ELR (cell line): ENCODE data around the gene MXRA7.
"Not testable (repeated sequence)": the region's sequence is repeated elsewhere in the genome, so short reads cannot be mapped to it uniquely, and the experiment has no call there.

Experiments used
- DNase-seq: peaks from one replicate; pipeline ENCODE4 v3.0.0-alpha.2; 2015; ENCODE audit warnings: low read depth

The MXRA7 gene

DNA sequence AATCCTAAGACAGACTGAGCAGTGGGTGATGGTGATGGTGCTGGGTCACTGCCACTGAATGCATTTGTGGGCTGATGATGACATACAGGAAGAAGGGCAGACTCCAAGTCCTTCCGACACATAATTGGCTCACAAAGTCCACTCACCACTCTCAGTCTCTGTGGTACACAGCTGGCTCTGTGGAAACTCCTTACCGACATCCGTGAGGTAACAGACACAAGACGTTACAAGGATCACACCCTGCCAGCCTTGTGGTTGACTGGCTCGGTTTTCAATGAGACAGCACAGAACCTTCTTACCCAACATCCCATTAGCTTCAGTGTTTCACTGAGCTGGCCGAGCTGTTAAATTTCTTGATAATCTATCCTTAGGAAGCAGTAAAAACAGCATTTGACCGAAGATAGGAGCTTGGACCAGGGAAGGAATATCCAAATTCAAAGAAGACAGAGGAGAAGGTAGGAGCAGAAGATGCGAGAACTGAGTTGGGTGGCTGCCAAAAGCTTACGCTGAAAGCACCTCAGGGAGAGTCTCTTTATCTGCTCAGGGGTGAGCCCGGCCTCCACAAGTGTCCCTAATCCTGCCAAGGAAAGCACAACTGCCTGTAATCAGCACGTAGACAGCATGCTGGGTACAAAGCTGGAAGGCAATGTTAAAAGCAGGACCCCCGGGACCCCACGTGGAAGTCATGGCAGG lies 5.5 kb upstream of the MXRA7 start:
- peak; percentile 99 for DNase-seq

DNA sequence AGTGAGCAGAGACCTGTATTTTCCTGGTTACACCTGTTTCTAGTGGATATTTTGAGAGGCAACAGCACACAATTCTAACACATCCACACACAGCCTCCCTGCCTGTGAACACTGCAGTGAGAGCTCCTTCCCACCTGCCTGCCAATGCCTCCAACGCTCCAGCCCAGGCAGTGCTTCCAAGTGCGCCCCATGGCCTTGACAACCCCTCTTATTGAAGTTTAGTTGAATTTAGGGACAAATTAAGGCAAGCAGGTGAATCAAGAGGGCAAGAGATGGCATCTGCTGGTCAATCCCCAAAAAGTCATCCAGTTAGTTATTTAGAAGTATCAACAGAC lies 4.7 kb upstream of the MXRA7 start:
- DNase-seq = no peak

DNA sequence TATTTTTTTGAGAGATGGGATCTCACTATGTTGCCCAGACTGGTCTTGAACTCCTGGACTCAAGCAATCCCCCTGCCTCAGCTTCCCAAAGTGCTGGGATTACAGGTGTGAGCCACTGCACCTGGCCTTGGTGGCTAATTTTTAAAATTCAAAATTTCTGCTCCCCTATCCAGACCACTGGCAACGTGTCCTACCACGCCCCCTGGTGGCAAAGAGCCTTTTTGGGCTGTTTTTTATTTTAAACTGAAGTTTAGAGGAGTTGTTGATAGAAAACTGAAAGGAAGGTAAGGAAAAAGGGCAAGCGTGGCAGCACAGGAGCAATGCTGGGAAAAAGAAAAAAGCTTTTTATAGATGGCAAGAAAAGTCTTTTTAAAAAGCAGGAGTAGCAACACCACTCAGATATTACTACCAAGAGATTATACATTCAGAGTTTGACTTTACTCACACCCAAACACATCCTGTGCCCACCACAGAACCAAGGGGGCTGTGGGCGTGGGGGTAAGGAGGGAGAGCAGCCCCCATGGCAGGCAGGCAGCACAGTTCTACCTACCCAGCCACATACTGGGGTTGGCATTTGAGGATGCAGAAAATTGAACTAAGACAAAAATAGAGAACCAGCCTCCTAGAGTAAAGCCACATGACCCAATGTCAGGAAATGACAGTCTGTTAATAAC lies 4.2 kb upstream of the MXRA7 start:
- peak; percentile 79 for DNase-seq

DNA sequence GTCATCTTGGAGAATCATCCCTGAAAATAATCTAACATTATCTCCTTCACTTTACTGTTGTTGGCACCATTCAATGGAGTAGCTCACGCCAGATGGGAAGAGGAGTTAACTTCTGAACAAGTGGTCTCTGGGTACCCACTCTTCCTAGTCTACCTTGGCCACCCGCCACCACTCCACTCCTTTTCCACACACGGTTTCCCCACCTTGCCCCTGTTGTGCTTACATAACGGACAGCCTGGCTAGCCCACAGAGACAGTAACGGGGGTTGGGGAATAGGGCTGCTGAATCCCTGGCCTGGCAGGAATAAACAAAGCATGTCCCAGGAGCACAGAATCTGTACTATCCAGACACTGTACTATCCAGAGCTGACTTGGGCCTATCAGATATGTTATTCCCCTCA lies 3.6 kb upstream of the MXRA7 start:
- no peak for DNase-seq

DNA sequence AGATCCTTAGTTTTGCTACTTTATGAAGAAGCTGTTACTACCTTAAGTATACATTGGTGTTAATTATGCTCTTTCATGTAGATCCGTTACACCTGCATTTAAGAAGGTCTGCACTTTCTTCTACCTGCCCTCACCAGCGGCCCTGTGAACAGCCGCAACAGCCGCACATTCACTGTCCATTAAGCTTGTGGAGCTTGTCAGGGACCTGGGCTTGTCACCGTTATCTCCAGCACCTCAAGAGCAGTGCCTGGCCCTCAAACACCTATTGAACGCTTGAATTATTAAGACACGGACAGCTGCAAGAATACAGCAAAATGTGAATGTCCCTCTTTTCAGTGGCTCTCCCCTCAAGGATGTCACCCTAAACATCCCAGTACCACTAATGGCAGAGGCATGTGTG lies 3.0 kb upstream of the MXRA7 start:
- no peak for DNase-seq

DNA sequence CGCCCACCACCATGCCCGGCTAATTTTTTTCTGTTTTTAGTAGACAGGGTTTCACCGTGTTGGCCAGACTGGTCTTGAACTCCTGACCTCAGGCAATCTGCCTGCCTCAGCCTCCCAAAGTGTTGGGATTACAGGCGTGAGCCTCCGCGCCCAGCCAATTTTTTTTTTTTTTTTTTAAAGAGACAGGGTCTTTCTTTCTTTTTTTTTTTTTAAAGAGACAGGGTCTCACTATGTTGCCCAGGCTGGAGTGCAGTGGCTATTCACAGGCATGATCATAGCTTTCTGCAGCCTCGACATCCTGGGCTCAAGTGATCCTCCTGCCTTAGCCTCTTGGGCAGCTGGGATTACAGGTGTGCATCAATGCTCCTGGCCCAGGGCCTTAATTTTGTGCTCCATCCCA lies 1.6 kb upstream of the MXRA7 start:
- not testable (repeated sequence) for DNase-seq

DNA sequence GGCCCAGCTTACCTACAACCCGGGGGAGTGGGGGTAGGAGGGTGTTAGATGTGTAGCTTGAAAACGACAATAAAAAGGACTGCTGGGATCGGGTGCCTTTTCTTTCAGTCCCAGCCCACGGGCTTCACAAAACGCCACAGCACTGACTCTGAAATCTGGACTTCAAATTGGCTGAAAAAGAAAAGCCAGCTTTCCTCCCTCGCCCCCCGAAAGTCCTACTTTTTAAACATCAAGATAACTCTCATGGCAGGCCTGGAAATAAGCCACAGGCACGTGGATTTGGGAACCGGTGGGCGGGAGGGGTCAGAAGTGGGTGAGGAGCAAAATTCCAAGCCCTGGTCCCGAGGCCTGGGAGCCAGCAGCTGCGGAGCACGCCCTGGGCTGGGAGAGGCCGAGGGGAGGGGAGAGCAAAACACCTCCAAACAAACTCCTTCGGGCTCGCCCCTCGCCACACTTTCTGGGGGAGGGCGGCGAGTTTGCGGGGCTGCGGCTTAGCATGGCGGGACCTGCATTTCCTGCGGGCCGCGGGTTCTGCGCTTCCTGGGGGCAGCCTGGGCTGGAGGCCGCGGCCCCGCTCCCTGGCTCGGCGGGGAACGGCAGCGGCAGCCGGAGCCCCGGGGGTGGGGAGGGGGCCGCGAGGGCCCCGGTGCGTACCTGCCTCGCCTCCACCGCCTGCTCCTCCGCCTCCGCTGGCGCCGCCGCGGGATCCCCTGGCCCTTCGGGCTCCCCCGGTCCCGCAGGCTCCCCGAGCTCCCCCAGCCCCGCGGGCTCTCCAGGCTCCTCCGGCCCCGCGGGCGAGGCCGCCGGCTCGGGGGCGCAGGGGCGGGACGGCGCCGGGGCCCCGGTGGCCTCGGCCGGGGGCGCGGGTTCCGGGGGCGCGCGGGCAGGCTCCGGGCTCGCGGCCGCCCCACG lies 558 bp downstream of the MXRA7 start:
- DNase-seq = peak; percentile 54

DNA sequence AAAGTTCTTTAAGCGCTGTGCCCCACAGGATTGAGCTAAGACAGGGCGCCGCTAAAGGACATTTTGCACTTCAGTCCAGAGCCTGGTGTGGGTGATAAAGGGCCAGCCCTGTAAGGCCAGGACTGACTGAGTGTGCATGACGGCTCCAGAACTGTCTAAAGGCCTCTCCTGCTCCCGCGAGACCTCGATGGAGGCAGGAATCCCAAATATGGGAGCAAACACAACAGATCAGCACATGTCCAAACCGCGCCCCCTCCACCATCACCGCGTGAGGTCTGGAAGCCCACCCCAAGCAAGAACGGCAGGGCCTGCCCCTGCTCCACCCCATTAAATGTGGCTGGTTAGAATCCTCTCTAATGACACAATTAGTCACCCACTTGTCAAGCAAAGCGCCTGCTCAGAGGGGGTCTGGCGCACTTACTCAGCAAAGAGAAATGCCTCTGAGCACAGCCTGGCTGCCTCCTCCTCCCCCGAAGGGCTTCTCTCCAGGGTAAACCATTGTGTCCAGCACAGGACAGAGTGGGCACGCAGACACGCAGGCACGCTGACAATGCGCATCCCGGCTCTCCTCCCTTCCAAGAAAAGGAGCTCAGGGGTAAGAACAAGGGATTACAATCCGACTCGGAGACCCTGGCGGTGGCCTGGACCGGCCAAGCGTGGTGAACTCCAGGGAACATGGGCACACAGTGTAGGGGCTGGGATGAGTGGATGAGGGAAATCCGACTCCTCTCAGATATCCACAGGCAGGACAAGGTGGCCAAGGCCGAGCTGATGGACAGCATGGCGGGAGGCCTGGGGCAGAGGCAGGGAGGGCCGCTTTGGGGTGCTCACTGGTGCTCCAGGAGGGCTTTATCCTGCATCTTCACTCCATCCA lies 1.5 kb downstream of the MXRA7 start:
- peak; percentile 98 for DNase-seq

DNA sequence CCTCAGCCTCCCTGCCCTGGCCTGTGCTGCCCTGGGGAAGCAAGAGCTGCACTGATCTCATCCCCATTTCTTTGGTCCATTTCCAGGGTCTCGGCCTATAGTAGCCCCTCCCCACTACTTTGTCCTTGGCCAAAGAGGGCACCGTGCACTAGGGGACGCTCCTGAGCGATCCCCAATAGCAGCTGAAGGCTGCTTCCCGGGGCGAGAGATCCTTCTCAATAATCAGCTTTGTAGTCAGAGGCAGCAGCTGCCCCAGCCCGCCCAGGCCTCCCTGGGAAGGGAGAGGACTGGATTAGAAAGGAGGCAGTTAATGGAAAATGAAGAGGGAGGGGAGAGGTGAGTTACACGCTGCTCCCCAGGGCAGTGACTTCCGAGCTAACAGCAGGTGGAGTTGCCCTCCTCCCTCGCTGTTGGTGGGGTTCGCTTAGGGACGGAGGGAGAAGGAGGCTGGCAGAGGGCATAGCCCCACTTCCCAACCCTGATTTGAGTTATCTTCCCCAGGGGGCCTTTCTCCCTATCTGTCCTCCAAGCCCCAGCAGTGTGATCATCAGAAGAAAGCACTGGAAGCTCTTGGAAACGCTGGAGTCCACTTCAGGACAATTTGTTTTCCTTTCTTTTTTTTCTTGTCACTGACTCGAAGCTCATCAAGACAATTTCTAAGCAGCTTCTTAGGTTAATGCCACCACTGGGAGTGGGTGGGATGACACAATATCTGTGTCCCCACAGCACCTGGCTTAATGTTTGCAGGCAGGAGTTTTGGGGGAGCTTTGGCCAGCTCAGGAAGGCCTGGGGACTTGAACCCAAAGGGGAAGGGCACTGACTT lies 2.6 kb downstream of the MXRA7 start:
- no peak for DNase-seq

DNA sequence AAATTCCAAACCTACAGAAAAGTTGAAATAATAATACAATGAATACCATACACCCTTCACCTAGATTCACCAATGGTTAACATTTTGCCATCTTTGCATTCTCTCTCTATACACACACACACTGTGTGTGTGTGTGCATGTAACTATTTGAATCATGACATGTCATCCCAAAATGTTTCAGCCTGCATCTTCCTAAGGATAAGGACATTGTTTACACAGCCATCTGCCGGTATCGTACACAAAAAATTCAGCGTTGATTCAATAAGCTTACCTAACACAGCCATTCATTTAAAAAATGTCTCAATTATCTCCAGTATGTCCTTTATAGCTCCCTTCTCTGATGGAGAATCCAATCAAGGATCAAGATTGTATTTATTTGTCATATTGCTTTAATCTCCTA lies 3.9 kb downstream of the MXRA7 start:
- DNase-seq = no peak

DNA sequence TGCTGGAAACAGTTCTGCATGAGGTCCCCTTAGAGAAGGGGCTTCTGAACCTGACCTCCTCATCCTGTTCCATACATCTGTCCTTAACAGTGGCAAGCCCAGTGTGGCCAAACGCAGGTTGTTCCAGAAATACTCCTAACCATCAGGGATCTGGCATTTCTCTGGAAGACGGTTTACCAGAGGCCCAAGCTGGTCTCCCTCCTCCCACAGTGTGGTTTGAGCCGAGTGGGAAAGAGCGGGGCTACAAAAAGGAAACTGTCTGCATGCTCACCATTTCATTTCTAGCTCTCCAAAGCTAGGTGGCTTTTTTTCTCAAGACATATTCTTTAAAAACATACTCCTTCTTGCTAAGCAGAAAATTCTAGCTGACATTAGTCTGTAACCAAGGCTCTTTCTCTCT lies 6.0 kb downstream of the MXRA7 start:
- no peak for DNase-seq

DNA sequence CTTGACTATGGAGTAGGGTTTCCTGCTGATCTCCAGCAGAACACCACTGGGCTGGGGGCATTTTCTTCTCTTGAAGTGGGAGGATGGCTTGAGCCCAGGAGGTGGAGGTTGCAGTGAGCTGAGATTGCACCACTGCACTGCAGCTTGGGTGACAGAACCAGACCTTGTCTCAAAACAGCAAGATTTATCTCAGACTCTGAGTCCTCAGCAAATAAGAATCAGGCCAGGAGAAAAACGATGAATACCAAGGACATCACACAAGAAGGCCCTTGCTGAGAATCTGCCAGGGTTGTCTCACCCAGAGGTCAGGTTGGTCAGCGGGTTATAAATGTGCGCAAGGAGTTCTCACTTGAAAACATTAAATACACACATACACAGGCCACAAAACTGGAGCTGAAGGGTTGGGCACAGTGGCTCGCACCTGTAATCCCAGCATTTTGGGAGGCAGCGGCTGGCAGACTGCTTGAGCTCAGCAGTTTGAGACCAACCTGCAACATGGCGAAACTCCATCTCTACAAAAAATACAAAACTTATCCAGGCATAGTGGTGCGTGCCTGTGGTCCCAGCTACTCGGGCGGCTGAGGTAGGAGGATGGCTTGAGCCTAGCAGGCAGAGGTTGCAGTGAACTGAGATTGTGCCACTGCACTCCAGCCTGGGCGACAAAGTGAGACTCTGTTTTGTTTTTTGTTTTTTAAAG lies 7.7 kb downstream of the MXRA7 start:
- no peak for DNase-seq

DNA sequence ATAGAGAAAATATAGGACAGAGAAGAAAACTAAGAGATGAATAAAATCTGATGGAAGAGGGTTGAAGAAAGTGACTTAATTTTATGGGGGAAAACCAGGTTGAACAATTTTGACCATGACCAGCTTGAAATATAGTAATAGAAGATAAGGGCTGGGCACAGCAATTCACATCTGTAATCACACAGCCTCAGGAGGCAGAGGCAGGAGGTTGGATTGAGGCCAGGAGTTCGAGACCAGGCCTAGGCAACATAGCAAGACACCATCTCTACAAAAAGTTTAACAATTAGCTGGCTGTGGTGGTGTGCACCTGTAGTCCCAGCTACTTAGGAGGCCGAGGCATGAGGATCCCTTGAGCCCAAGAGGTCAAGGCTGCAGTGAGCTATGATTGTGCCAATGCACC lies 8.7 kb downstream of the MXRA7 start:
- no peak for DNase-seq

DNA sequence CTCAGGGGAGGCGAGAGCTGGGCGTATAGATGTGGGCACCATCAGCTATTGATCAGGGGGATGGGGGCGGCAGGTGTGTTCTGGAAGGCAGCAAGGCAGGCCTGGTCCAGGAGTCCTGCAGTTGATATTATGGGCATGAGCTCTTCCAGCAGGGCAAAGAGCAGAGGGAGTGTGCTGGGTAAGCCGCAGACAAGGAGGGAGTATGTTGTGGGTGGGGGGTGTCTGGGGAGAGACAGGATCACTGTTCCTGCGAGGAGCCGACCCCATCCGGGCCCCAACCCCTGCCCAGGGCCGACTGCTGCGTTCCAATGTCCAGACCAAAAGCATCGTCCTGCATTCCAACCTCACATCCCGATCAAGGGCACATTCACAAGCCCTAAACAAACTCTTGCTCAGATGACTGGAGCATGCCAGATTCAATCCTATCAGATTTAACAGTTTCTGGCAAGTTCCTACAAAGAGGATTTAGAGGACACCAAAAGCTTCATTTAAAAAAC lies 9.2 kb downstream of the MXRA7 start:
- DNase-seq = no peak

DNA sequence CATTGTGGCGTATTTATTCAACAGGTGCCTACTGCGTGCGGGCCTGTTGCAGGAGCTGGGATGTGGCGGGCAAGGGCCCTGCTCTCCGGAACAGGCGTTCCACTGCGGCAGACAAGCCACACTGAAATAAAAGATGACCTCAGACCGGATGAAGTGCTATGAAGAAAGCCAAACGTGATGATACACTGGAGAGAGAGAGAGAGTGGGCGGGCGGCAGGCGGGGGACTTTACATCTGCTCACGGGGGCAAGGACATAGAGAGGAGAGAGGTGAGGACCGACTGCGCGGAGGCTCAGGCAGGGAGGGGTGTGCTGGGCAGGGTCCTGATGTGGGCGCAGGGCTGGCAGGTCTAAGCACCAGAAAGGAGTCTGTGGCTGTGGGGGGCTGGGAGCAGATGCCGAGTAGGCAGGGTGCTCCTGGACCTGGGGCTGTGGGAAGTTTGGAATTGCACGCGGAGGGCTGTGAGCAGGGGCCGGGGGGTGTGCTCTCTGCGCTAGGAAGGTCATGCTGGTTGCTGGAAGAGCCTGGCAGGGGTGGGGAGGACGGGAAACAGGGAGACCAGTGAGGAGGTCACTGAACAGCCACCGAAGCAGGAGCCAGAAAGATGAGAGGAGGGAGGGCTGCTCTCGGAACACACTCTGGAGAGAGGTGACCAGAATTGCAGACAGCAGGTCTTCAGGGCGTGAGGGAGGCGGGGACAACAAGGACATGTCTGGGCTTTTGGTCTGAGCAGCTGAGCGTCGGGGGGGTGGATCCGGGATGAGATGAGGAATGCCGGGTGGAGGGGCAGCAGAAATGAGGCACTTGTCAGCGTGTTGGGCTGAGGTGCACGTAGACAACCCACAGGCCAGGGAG lies 9.9 kb downstream of the MXRA7 start:
- peak; percentile 90 for DNase-seq

DNA sequence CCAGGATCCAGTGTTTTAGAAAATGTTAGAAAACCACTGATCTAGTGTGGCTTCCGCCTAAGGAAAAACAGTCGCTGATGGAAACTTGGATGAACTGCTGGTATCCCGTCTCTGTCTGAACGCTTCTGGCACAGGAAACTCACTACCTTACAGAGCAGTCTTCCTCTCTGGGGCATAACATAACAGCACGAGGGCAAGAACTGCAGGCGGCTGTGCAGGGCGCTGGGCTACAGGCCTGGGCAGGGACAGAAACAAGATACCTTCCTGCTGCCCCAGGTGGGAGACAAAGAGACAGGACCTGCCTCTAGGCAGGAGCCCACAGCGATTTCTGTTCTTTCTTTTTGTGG lies 10.5 kb downstream of the MXRA7 start:
- no peak for DNase-seq

DNA sequence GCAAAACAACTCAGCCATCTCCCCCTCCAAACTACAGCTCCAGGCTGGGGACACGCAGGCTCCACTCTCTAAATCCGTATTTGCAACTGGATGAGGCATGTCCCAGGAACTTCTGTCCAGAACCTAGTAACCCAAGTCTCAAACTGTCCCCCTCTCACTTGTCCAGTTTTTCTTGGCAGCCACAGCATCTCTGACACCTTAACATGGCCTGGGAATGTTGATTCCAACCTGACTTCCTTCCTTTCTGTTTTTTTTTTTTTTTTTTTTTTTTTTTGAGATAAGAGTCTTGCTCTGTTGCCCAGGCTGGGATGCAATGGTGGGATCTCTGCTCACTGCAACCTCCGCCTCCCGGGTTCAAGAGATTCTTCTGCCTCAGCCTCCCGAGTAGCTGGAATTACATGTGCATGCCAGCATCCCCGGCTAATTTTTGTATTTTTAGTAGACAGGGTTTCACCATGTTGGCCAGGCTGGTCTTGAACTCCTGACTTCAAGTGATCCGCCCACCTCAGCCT lies 12.2 kb downstream of the MXRA7 start:
- not testable (repeated sequence) for DNase-seq

DNA sequence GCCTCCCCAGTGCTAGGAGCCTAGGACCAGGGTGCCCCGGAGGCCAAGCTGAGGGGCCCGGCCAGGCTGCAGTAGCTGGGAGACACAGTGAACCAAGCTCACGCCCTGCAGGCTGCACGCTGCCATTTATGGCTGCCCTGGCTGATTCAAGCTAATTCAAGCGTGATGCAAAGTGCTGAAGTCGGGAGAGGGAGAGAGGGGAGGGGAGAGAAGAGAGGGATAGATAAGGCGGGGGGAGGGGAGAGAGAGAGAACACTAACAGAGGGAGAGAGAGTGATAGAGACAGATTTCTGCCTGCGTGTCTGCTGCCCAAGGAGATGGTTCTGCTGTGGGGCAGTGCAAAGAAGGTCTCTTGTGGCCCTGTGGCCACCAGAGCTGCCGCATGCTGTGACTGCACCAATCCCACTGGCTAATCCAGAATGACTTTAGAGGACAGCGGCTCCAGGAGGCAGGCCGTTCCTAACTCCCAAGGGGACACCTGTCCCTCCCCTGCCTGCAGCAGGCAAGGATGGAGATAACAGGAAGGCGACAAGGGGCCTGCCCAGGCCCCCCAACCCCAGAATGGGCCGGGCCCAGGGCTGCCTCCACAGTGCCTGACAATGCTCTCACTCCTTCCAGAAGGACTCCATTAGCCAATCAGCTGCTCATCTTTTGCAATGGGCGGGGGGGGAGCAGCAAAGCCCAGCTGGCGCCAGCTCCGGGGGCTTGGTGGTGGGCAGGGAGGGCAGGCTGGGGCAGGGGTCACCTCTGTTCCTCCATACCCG lies 12.9 kb downstream of the MXRA7 start:
- no peak for DNase-seq
